HCT116 (cell line): ENCODE results near the gene SIT1. TPM values are rescaled to one million over a fixed set of nuclear protein-coding genes. Genes with fewer than 3 reads are reported as not detected.
A peak's percentile ranks its signal among the peaks of the same experiment; 100 is the strongest.

Source experiments
- ATAC-seq: fragments of 200-7000 bp; cut with Tn5 transposase; 2 replicates; pipeline ENCODE4 v1.9.1; 2020; ENCODE audit warnings: mild to moderate bottlenecking, moderate library complexity
- BruUV-seq: library from RNA; stranded (reverse); fragments of 400-500 nt; replicated peaks from 2 replicates; lab custom pipeline; 2021; lab: Mats Ljungman, UMichigan
- CTCF ChIA-PET: fragments of 300-600 bp; sonication (Branson Sonifier 250); formaldehyde crosslinking; loops from one replicate; lab custom pipeline; 2021; ENCODE audit warnings: antibody characterized with exemption; lab: Charles Lee
- POLR2A ChIA-PET: fragments of 300-600, 350-600 bp; sonication (Branson Sonifier 250); formaldehyde crosslinking; loops from one replicate; lab custom pipeline; 2021; ENCODE audit warnings: antibody characterized with exemption; lab: Charles Lee
- RAD21 ChIA-PET, 2 experiments: fragments of 300-600 bp; sonication (Branson Sonifier 250); formaldehyde crosslinking; loops; one replicate each; lab custom pipeline; 2023; ENCODE audit warnings: low total read pairs in 2 of 2; ENCODE audit not compliant: uncharacterized antibody in 2 of 2, unreplicated experiment in 2 of 2, low non-redundant PET in 1 of 2; lab: Charles Lee
- DNase-seq: peaks from one replicate; pipeline ENCODE4 v3.0.0-alpha.2; 2010; ENCODE audit warnings: low read depth, low spot score
- H2AFZ ChIP-seq: fragments of 200-600 bp; shearing (Covaris generic), sonication (generic); 2 replicates; pipeline ENCODE4 v1.6.1; 2017; ENCODE audit warnings: low read depth, mixed run types, mixed read lengths, antibody characterized with exemption, low read length; ENCODE audit not compliant: poor library complexity, severe bottlenecking
- H3K27ac ChIP-seq: 2 replicates; pipeline ENCODE4 v1.5.1; 2012; ENCODE audit warnings: low read depth, low read length
- H3K27me3 ChIP-seq: fragments of 200-600 bp; sonication (generic); 2 replicates; pipeline ENCODE4 v1.6.1; 2016; ENCODE audit warnings: mixed run types, low read length, mixed read lengths; ENCODE audit not compliant: insufficient read depth
- H3K36me3 ChIP-seq, 2 experiments: fragments of 200-500 bp in 1 of 2; fragments of 200-600 bp in 1 of 2; sonication (Bioruptor generic) in 1 of 2; sonication (generic) in 1 of 2; 2 replicates each; pipeline versions ENCODE4 v1.5.1 to v1.6.1; 2014 to 2016; ENCODE audit warnings: low read length in 2 of 2, inconsistent platforms in 1 of 2, mixed read lengths in 1 of 2, mixed run types in 1 of 2; ENCODE audit not compliant: insufficient read depth in 2 of 2, control insufficient read depth in 1 of 2
- H3K4me1 ChIP-seq, 2 experiments: fragments of 200-600 bp in 1 of 2; sonication (generic) in 1 of 2; 2 replicates each; pipeline versions ENCODE4 v1.5.1 to v1.6.1; 2012 to 2017; ENCODE audit warnings: low read length in 2 of 2, inconsistent platforms in 1 of 2, mild to moderate bottlenecking in 1 of 2, mixed read lengths in 1 of 2, mixed run types in 1 of 2, moderate library complexity in 1 of 2; ENCODE audit not compliant: insufficient read depth in 2 of 2, control insufficient read depth in 1 of 2
- H3K4me2 ChIP-seq: fragments of 200-600 bp; sonication (generic); 2 replicates; pipeline ENCODE4 v1.6.1; 2017; ENCODE audit warnings: mixed run types, low read length, mixed read lengths
- H3K4me3 ChIP-seq, 2 experiments: fragments of 200-600 bp in 1 of 2; sonication (generic) in 1 of 2; replicated peaks in 1 of 2; 2 replicates each; pipeline ENCODE4 v1.5.1; 2011 to 2016; ENCODE audit warnings: low read length in 2 of 2, control low read depth in 1 of 2, low read depth in 1 of 2, mild to moderate bottlenecking in 1 of 2, mixed read lengths in 1 of 2, mixed run types in 1 of 2
- H3K79me2 ChIP-seq: fragments of 200-600 bp; sonication (generic); 2 replicates; pipeline ENCODE4 v1.6.1; 2017; ENCODE audit warnings: mild to moderate bottlenecking, mixed run types, low read length, moderate library complexity, mixed read lengths; ENCODE audit not compliant: insufficient read depth
- H3K9ac ChIP-seq: fragments of 200-600 bp; sonication (generic); 2 replicates; pipeline ENCODE4 v1.6.1; 2016; ENCODE audit warnings: low read length, mixed read lengths
- H3K9me2 ChIP-seq: fragments of 200-600 bp; sonication (generic), shearing (Covaris generic); 2 replicates; pipeline ENCODE4 v1.6.1; 2017; ENCODE audit warnings: mixed run types, mild to moderate bottlenecking, moderate library complexity; ENCODE audit not compliant: insufficient read depth
- H3K9me3 ChIP-seq, 2 experiments: fragments of 200-500 bp in 1 of 2; fragments of 200-600 bp in 1 of 2; sonication (Bioruptor generic) in 1 of 2; sonication (generic) in 1 of 2; 2 replicates each; pipeline ENCODE4 v1.6.1; 2014 to 2017; ENCODE audit warnings: low read length in 2 of 2, mixed read lengths in 2 of 2, inconsistent platforms in 1 of 2, low read depth in 1 of 2, mild to moderate bottlenecking in 1 of 2, mixed run types in 1 of 2, moderate library complexity in 1 of 2; ENCODE audit not compliant: control insufficient read depth in 1 of 2, insufficient read depth in 1 of 2
- H4K20me1 ChIP-seq: fragments of 200-600 bp; sonication (generic), shearing (Covaris generic); 2 replicates; pipeline ENCODE4 v1.6.1; 2017; ENCODE audit warnings: mixed run types, mild to moderate bottlenecking, moderate library complexity; ENCODE audit not compliant: insufficient read depth
- ATF3 ChIP-seq: IDR thresholded peaks from 2 replicates; pipeline ENCODE4 v1.6.1; 2012
- CBX3 ChIP-seq: IDR thresholded peaks from 2 replicates; pipeline ENCODE4 v1.6.1; 2012; ENCODE audit warnings: low read depth
- CEBPB ChIP-seq: IDR thresholded peaks from 2 replicates; pipeline ENCODE4 v1.6.1; 2012; ENCODE audit warnings: low read depth
- FOSL1 ChIP-seq: IDR thresholded peaks from 2 replicates; pipeline ENCODE4 v1.6.1; 2012; ENCODE audit warnings: low read depth
- POLR2A ChIP-seq: IDR thresholded peaks from 2 replicates; pipeline ENCODE4 v1.7.0; 2011; ENCODE audit warnings: borderline replicate concordance; ENCODE audit not compliant: insufficient read depth, insufficient read length; ENCODE audit errors: extremely low read depth
- POLR2AphosphoS5 ChIP-seq: IDR thresholded peaks from 2 replicates; pipeline ENCODE4 v1.6.1; 2011; ENCODE audit warnings: mild to moderate bottlenecking, low read depth, low read length, moderate library complexity
- TCF7L2 ChIP-seq: IDR thresholded peaks from 2 replicates; pipeline ENCODE4 v1.7.0; 2011; ENCODE audit warnings: borderline replicate concordance, inconsistent platforms; ENCODE audit not compliant: insufficient read depth, insufficient read length; ENCODE audit errors: extremely low read depth
- YY1 ChIP-seq: IDR thresholded peaks from 2 replicates; pipeline ENCODE4 v1.6.1; 2011; ENCODE audit warnings: low read length, low read depth, moderate library complexity, mild to moderate bottlenecking; ENCODE audit not compliant: insufficient replicate concordance; ENCODE audit errors: extremely low read depth
- ZFX ChIP-seq: fragments of 450-650 bp; IDR thresholded peaks from 2 replicates; pipeline ENCODE4 v1.6.1; 2017
- intact Hi-C: fragments of 100-400 bp; cut with micrococcal nuclease; formaldehyde crosslinking; loops from 2 replicates; pipeline ENCODE4 v1.10.0; 2022
- total RNA-seq: library from RNA; stranded (reverse); gene quantifications from one replicate; pipeline ENCODE4 v1.2.1, GENCODE V29; 2021; ENCODE audit not compliant: unreplicated experiment
- TF ChIP-seq, protein P1 (sequence below): IDR thresholded peaks from 2 replicates; pipeline ENCODE4 v1.6.1; 2011; ENCODE audit warnings: mild to moderate bottlenecking, low read length, moderate library complexity; ENCODE audit not compliant: insufficient replicate concordance; ENCODE audit errors: extremely low read depth

Gene SIT1
- total RNA-seq, 1 experiment from 2014 or later, result not detected

DNA sequence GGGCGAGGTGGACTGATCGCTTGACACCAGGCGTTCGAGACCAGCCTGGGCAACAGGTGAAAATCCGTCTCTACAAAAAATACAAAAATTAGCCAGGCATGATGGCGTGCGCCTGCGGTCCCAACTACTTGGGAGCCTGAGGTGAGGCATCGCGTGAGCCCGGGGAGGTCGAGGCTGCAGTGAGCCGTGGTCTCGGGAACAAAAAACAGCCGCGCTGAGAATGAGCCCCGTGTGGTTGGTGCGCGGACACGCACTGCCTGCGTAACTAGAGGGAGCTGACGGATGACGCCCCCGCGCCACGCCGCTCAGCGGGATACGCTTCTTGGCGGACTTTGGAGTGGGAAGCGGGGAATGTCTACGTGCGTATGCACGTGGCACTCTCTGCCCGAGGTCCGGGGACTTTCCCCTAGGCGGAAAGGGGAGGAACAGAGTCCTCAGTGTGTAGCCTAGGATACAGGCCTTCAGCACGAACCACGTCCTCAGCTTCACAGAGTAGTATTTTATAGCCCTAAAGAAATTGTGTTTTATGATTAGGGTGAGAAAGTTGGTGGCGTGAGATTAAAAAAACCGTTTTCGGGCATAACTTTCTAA lies 6.9 kb upstream of the SIT1 start, which contains the start of gene RMRP:
RMRP (minus strand) TSS at position 474 of the 591 bp plus-strand sequence.
- H4K20me1 ChIP-seq, result no peaks in the 10 kb centered on the region
- H3K27ac ChIP-seq, result peak within 1 kb of the TSS; percentile 85
- no TSS peak for BruUV-seq
- no peaks in the 10 kb centered on the region for H3K9me3 ChIP-seq
- H3K4me3 ChIP-seq, result peak within 1 kb of the TSS; percentile 68 to 75
- H3K4me1 ChIP-seq, result peaks cover 10 to 34% of the 10 kb centered on the region in 2 experiments; a peak in 3 of 4 replicates
- H3K9me2 ChIP-seq, result no peaks in the 10 kb centered on the region
- ChIA-PET CTCF (interaction anchor here (0.7 to 2.6 kb wide), 8 partner anchors 11 to 78 kb away, joined by 3 to 12 read pairs (median 4); partner anchors contain the start of genes CREB3, TESK1, TLN1 and TPM2), POLR2A (interaction anchor here (0.8 to 2.9 kb wide), 5 partner anchors 10 to 99 kb away, joined by 3 to 11 read pairs (median 5); partner anchors contain the start of genes CREB3 and TLN1), RAD21 (interaction anchor here (0.8 kb wide), 2 partner anchors 31 to 39 kb away, joined by 3 read pairs; no protein-coding TSS in a partner anchor)
- peak within 1 kb of the TSS; percentile 90 for H3K9ac ChIP-seq
- no peak for TF ChIP-seq CBX3
- TF ChIP-seq ATF3, result no peak
- no peak for TF ChIP-seq FOSL1
- TF ChIP-seq CEBPB, result no peak
- TF ChIP-seq POLR2A, result no peak
- peak; percentile 82 for TF ChIP-seq TCF7L2
- TF ChIP-seq, protein P1, sequence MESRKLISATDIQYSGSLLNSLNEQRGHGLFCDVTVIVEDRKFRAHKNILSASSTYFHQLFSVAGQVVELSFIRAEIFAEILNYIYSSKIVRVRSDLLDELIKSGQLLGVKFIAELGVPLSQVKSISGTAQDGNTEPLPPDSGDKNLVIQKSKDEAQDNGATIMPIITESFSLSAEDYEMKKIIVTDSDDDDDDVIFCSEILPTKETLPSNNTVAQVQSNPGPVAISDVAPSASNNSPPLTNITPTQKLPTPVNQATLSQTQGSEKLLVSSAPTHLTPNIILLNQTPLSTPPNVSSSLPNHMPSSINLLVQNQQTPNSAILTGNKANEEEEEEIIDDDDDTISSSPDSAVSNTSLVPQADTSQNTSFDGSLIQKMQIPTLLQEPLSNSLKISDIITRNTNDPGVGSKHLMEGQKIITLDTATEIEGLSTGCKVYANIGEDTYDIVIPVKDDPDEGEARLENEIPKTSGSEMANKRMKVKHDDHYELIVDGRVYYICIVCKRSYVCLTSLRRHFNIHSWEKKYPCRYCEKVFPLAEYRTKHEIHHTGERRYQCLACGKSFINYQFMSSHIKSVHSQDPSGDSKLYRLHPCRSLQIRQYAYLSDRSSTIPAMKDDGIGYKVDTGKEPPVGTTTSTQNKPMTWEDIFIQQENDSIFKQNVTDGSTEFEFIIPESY, result peak; percentile 73
- no peak for TF ChIP-seq ZFX
- no peak for TF ChIP-seq YY1
- TF ChIP-seq POLR2AphosphoS5, result peak; percentile 29; the same call in 1 of the 2 replicates
- peak; percentile 89 for ATAC-seq
- no peaks in the 10 kb centered on the region for H3K27me3 ChIP-seq
- peak; percentile 99 for DNase-seq
- H2AFZ ChIP-seq, result peak within 1 kb of the TSS; percentile 70
- intact Hi-C loops, result loop anchor here (1.0 to 10.0 kb wide), 4 partner anchors 33 to 543 kb away; partner anchors contain the start of genes ATOSB, CREB3, TESK1 and TLN1
- H3K36me3 ChIP-seq, result peaks cover 6 to 15% of the 10 kb centered on the region in 2 experiments; a peak in 3 of 4 replicates
- peak within 1 kb of the TSS; percentile 79 for H3K4me2 ChIP-seq
- peaks cover 5% of the 10 kb centered on the region; the same call in 1 of the 2 replicates for H3K79me2 ChIP-seq
